HG03280 (cell line): ENCODE data around the gene ATG7.
"Not testable (repeated sequence)": the region's sequence is repeated elsewhere in the genome, so short reads cannot be mapped to it uniquely, and the experiment has no call there.

ENCODE experiments used
- ATAC-seq: cut with Tn5 transposase; IDR thresholded peaks from one replicate; pipeline ENCODE4 v1.9.1; 2021; ENCODE audit warnings: mild to moderate bottlenecking, moderate library complexity; ENCODE audit not compliant: unreplicated experiment

ATG7 gene

DNA sequence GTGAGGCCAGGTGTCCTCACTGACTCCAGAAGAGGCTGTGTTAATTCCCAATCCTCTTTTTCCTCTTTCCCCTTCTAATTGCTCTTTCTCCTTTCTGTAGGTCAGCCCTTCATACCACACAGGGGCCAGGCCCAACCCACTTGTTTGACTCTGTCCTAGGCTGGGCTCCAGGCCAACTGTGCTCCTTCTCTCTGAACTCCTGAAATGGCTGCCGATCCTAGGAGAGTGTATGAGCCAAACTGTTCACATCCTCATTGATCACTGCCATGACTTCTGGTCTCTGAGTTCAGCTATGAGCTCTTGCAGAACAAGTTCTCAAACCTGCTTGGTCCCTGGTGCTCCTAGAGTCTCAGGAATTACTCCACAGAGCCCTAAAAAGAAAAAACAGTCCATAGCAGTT is 226.4 kb downstream of the ATG7 start:
- no peak for ATAC-seq

- no peak for ATAC-seq
Observed at GRCh38 chr3:11499144-11499543, 226.9 kb downstream of the ATG7 start.

GRCh38 chr3:11502413-11502812 is 230.2 kb downstream of the ATG7 start:
- ATAC-seq: not testable (repeated sequence)

DNA sequence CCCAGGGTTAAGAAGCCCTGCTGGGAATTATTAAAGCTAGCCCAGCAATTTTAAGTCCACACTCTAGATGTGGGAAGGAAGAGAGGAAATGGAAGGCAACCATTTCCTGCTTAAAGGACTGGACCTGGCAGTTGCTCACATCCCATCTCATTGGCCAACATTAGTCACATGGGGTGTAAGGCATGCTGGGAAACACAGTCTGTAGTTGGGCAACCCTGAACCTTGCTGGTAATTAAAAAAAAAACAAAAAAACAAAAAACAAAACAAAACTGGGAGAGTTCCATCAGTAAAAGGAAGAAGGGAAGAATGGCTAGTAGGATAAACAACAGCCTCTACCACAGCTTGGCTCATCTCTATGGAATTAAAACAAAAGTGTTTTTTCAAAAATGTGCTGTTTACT is 235.5 kb downstream of the ATG7 start:
- no peak for ATAC-seq

DNA sequence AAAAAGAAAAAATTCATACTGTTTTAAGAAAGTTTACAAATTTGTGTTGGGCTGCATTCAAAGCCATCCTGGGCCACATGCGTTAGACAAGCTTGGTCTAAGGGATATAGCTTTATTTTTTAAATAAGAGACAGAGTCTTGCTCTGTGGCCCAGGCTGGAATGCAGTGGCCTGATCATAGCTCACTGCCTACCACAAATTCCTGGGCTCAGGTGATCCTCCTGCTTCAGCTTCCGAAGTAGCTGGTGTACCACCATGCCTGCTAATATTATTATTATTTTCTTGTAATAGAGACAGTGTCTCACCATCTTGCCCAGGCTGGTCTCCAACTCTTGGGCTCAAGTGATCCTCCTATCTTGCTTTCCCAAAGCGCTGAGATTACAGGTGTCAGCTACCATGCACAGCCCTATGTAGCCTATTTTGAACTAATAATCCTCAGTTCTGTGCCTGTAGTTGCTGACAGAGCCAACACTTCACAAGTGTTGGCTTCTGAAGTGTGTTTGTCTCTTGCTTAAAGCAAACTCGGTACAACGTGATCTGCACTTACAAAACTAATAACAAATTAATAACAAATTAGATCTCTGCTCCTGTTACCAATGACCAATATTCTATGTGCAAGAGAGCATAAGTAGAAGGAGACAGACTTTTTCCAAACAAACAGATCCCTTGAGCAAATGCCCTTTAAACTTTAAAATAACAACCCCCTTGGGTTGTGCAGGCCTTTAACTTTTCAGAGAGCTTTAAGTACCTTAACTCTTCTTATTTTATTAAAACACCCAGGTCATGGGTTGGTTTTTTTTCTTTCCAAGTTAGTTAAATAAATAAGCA is 236.4 kb downstream of the ATG7 start:
- no peak for ATAC-seq

DNA sequence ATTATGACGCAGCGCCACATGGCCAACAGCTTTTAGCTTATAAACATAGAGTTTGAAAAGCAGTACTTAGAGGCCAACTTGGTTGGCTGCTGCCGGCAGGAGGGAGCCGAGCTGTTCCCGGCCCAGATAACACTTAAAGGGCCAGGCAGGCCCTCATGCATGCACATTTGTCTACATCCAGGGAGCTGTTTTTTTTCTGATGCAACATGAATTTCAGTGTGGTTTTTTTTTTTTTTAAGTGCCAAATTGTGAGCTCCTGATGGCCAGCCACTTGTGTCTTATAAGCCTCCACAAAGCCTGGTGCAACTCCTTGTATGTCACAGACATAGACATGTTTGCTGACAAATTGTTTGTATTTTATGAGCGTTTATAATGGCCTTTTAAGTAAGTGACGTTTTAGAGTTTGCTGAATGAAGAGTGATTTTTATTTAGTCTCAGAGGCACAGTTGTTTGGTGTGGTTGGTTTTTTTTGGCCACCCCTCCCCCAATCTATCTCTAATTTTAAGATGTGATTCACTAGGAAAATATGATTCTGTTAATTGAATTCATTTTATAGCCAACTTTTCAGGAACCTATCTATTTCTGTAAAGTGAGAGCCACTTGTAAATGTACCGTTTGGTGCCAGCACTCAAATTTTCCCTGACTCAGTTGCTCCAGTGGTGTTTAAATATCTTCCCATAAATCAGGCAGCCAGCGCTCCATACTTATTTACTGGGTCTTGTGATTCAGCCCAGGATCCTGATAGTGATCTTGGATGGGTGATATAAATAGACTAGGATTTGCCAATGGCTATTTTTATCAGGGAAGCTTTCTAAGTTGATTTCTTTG is 237.2 kb downstream of the ATG7 start:
- no peak for ATAC-seq

DNA sequence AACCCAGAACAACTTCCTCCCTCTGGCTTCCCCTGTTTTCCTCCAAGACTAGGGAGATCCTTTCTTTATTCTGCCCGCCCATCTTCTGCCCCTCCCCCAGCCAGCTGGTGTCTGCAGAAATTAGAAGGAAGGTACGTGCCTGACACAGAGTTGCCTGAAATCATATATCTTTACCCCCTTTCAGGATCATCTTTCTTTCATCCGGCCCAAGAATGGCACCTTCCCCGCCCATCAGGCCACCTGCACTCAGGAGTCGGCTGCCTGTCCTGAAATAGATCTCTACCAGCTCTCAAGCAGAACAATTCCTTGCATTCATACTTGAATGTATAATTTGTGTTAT is 237.8 kb downstream of the ATG7 start:
- ATAC-seq: no peak

- no peak for ATAC-seq
Observed at GRCh38 chr3:11510356-11510755, 238.2 kb downstream of the ATG7 start.

- ATAC-seq: not testable (repeated sequence)
Observed at GRCh38 chr3:11511606-11512005, 239.4 kb downstream of the ATG7 start.

DNA sequence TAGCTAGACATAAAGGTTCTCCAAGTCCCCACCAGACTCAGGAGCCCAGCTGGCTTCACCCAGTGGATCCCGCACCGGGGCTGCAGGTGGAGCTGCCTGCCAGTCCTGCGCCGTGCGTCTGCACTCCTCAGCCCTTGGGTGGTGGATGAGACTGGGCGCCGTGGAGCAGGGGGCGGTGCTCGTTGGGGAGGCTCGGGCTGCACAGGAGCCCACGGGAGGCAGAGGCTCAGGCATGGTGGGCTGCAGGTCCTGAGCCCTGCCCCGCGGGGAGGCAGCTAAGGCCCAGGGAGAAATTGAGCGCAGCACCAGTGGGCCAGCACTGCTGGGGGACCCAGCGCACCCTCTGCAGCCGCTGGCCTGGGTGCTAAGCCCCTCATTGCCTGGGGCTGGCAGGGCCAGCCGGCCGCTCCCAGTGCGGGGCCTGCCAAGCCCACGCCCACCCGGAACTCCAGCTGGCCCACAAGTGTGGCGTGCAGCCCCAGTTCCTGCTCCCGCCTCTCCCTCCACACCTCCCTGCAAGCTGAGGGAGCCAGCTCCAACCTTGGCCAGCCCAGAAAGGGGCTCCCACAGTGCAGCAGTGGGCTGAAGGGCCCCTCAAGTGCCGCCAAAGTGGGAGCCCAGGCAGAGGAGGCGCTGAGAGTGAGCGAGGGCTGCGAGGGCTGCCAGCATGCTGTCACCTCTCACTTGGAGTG is 241.1 kb downstream of the ATG7 start:
- not testable (repeated sequence) for ATAC-seq

GRCh38 chr3:11513817-11514135 is 241.6 kb downstream of the ATG7 start:
- no peak for ATAC-seq

DNA sequence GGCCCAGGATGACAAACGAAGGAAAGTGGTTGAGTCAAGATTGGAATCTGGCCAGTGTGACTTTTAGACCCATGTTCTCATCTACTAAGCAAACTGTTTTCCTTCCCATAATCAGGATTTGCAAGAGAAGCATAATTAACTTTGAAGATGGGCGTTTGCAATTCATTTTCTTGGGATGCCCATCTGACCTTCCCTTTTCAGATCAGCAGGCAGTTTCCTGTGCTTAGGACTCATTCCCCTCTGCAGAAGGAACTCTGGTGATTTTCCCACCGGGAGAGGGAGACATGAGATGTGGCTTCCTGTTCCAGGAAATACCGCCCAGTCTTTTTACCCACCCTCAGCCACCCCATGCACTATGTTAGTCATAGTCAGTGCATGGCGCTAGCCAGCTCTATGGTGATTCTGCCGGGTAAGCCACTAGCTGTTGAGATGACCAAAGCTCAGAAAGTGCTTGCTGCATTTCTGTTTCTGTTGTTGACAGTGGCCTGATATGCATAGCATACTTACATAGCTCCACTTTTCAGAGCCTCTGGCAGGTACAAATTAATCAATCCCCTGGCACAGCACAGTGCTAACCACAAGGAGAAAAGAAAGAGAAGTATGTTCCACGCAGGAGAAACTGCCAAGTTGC is 242.1 kb downstream of the ATG7 start:
- no peak for ATAC-seq

DNA sequence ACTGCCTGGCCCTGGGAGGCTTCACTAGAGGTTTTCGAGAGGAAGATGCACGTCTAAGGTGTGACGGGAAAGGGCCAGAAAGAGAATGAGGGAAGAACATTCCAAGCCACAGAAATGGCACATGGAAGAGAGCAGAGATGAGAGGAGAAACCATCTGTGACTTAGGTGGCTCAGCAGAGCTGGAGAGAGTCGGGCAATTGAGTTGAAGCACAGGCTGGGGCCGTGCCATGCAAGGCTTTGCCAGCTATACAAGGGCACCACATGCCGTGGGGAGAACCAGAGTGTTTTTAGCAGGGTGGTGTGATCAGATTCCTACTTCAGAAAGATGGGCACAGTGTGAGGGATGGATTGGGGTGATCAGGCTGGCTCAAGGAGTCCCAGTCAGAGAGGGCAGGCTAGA is 245.4 kb downstream of the ATG7 start:
- no peak for ATAC-seq

DNA sequence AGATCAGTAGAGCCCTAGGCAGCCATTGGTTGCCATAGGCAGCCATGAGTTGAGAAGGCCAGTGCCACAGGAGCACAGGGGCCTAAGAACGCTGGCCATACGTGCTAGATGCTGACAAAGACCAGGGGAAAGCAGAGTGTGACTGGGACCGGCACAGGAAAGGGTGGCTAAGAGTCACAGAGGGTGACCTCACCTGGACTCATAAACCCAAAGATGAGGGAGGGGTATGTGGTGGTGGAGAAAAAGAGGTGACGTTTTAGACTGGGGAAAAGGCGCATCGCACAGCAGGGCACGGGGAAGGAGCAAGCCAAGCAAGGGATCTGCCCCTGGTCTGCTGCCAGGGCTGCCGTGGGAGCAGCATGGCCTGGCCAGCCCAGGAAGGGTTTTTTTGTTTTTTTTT is 249.0 kb downstream of the ATG7 start:
- ATAC-seq: no peak

- ATAC-seq: no peak
Observed at GRCh38 chr3:11522398-11522715, 250.2 kb downstream of the ATG7 start.

GRCh38 chr3:11522953-11523571 is 250.9 kb downstream of the ATG7 start:
- ATAC-seq: no peak

DNA sequence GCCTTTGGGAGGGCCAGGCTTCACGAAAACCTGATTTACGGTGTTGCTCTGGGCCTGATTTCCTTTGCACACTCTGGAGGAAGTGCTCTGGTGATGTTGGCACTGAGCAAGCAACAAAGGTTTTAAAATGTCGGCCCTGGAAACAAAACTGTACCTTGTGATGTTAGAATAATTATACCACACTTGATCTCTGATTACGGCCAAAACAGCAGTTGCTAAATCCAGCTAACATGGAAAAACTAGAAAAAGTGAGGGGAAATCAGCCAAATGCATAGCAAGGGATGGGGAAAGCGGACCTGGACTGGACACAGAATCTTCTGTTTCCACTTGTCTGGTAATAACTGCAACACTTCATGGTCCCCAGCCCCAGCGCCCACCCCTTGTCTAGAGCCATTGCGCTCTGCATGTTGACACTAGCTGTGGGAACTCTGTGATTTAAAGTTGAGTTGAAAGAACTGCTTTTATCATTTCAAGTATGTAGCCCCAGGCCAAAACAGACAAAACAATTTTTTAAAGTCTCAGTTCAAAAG is 251.4 kb downstream of the ATG7 start:
- no peak for ATAC-seq

DNA sequence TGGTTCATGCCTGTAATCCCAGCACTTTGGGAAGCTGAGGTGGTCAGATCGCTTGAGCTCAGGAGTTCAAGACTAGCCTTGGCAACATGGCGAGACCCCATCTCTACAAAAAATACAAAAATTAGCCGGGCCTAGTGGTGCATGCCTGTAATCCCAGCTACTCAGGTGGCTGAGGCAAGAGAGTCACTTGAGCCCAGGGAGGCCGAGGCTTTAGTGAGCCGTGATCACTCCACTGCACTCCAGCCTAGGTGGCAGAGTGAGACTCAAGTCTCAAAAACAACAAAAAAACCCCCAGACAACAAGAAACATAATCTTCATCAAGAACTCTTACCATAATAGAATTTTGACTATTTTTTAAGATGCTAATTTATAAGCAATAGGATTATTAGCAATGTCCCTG is 253.9 kb downstream of the ATG7 start:
- not testable (repeated sequence) for ATAC-seq

DNA sequence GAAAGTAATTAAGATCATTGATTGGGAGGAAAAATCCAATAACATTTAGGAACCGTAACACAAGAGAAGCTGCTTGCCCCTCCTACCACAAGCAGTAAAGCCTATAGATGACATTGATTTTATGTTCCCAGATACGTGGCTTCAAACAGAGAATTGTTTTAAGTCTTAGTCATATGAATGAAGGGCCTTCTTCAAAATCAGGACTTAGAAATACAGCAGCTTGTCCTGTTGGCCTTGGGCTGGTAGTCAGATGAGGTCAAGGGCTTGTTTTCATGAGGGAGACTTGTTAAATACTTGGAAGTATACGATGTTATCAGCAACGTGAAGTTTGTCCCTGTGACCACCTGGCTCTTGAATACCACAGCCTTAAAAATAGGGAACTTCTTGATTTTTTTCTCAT is 257.1 kb downstream of the ATG7 start:
- no peak for ATAC-seq

DNA sequence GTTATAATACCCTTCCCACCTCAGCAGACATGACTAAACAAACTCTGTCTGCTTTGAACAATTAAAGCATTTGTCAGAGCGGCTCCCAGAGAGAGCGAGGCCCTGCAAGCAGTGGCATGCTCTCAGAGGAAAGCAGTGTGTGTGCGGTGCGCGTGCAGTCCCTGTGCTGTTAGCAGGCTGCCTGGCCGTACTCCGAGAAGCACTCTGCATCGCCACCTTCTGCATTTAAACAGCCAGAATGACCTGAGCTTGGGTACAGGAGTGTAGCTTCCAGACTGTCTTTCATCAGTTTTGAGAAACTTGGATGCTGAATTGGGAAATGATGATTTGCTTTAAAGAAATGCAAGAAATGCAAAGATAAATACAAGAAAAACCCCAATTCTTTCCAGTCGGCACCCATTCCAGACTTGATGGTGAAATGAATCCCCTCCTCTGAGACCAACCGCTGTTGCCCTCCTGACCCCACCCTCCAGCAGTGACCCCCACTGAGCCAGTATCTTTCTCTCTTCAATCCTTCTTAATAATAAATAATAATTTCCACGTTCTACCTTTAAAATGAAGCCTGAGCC is 258.0 kb downstream of the ATG7 start:
- no peak for ATAC-seq
